Activated T-helper 17 cell treated with anti-CD3 and anti-CD28 coated beads, Interleukin-2, amount 50 U/mL, for 72 hours (primary cell): ENCODE data around the gene ANKS4B. TPM values are rescaled to one million over a fixed set of nuclear protein-coding genes. Genes with fewer than 3 reads are reported as not detected.
"Not testable (repeated sequence)": the region's sequence is repeated elsewhere in the genome, so short reads cannot be mapped to it uniquely, and the experiment has no call there.

Source experiments
- ATAC-seq: fragments of 150-1000 bp; cut with Tn5 transposase; replicated peaks from 2 replicates; pipeline ENCODE4 v1.10.0; 2021; ENCODE audit warnings: mild to moderate bottlenecking, moderate library complexity
- H3K27ac Mint-ChIP-seq: one replicate; pipeline ENCODE4 v1.8.0; 2022; ENCODE audit warnings: mixed read lengths
- H3K27me3 Mint-ChIP-seq: one replicate; pipeline ENCODE4 v1.8.0; 2022; ENCODE audit warnings: mixed read lengths
- H3K36me3 Mint-ChIP-seq: one replicate; pipeline ENCODE4 v1.8.0; 2022; ENCODE audit warnings: low read depth, mild to moderate bottlenecking, mixed read lengths
- H3K4me1 Mint-ChIP-seq: one replicate; pipeline ENCODE4 v1.8.0; 2022; ENCODE audit warnings: mixed read lengths
- H3K4me3 Mint-ChIP-seq: one replicate; pipeline ENCODE4 v1.8.0; 2022; ENCODE audit warnings: mild to moderate bottlenecking, mixed read lengths
- H3K9me3 Mint-ChIP-seq: one replicate; pipeline ENCODE4 v1.8.0; 2022; ENCODE audit warnings: mixed read lengths
- total RNA-seq, 2 donors: library from RNA; stranded (reverse); gene quantifications; one replicate each; pipeline ENCODE4 v1.2.3, GENCODE V29; 2022

Gene ANKS4B
- total RNA-seq, 2 donors from 2014 or later = not detected

GRCh38 chr16:21279501-21279900, 46.0 kb downstream of the ANKS4B start:
- peaks cover 53% of the 10 kb centered on the region for H3K27me3 Mint-ChIP-seq

GRCh38 chr16:21281698-21282389, 48.3 kb downstream of the ANKS4B start:
- H3K27ac Mint-ChIP-seq = no peak overlapping the region
- no peak for ATAC-seq
- no peak overlapping the region for H3K4me3 Mint-ChIP-seq
- no peaks in the 10 kb centered on the region for H3K9me3 Mint-ChIP-seq
- H3K27me3 Mint-ChIP-seq = peaks cover 48% of the 10 kb centered on the region
- H3K36me3 Mint-ChIP-seq = no peaks in the 10 kb centered on the region
- H3K4me1 Mint-ChIP-seq = no peaks in the 10 kb centered on the region

More at GRCh38 chr16:21279501-21279900, 46.0 kb downstream of the ANKS4B start:
- H3K9me3 Mint-ChIP-seq = no peaks in the 10 kb centered on the region
- no peaks in the 10 kb centered on the region for H3K36me3 Mint-ChIP-seq
- no peak overlapping the region for H3K4me3 Mint-ChIP-seq
- no peak overlapping the region for H3K27ac Mint-ChIP-seq
- H3K4me1 Mint-ChIP-seq = no peaks in the 10 kb centered on the region
- ATAC-seq = no peak

- H3K27ac Mint-ChIP-seq = no peak overlapping the region
- H3K4me3 Mint-ChIP-seq = no peak overlapping the region
- no peaks in the 10 kb centered on the region for H3K9me3 Mint-ChIP-seq
- no peaks in the 10 kb centered on the region for H3K4me1 Mint-ChIP-seq
- peaks cover 54% of the 10 kb centered on the region for H3K27me3 Mint-ChIP-seq
- H3K36me3 Mint-ChIP-seq = no peaks in the 10 kb centered on the region
- no peak for ATAC-seq
Observed at GRCh38 chr16:21283521-21284289, 50.2 kb downstream of the ANKS4B start.

- no peak overlapping the region for H3K4me3 Mint-ChIP-seq
- no peaks in the 10 kb centered on the region for H3K36me3 Mint-ChIP-seq
- no peak for ATAC-seq
- no peak overlapping the region for H3K27ac Mint-ChIP-seq
- no peaks in the 10 kb centered on the region for H3K4me1 Mint-ChIP-seq
- peaks cover 50% of the 10 kb centered on the region for H3K27me3 Mint-ChIP-seq
- no peaks in the 10 kb centered on the region for H3K9me3 Mint-ChIP-seq
Observed at GRCh38 chr16:21284414-21284813, 50.9 kb downstream of the ANKS4B start.

- H3K9me3 Mint-ChIP-seq = no peaks in the 10 kb centered on the region
- no peaks in the 10 kb centered on the region for H3K4me1 Mint-ChIP-seq
- H3K27me3 Mint-ChIP-seq = peaks cover 44% of the 10 kb centered on the region
- H3K27ac Mint-ChIP-seq = no peak overlapping the region
- no peak overlapping the region for H3K4me3 Mint-ChIP-seq
- H3K36me3 Mint-ChIP-seq = no peaks in the 10 kb centered on the region
- ATAC-seq = no peak
Observed at GRCh38 chr16:21285314-21285713, 51.8 kb downstream of the ANKS4B start.

- not testable (repeated sequence) for H3K27ac Mint-ChIP-seq, ATAC-seq, H3K4me1 Mint-ChIP-seq, H3K9me3 Mint-ChIP-seq, H3K4me3 Mint-ChIP-seq, H3K36me3 Mint-ChIP-seq
- peaks cover 41% of the 10 kb centered on the region for H3K27me3 Mint-ChIP-seq
Observed at GRCh38 chr16:21289789-21290188, 56.3 kb downstream of the ANKS4B start.

GRCh38 chr16:21300309-21301167, 67.0 kb downstream of the ANKS4B start:
- Mint-ChIP-seq H3K27me3 (peaks cover 14% of the 10 kb centered on the region), H3K36me3 (no peaks in the 10 kb centered on the region), H3K4me3 (peak overlapping the region; percentile 89), H3K9me3 (no peaks in the 10 kb centered on the region), H3K27ac (peak overlapping the region; percentile 16), H3K4me1 (peaks cover 17% of the 10 kb centered on the region)
- peak; percentile 85 for ATAC-seq

GRCh38 chr16:21301168-21301894, 67.8 kb downstream of the ANKS4B start:
- H3K27me3 Mint-ChIP-seq = peaks cover 10% of the 10 kb centered on the region
- H3K36me3 Mint-ChIP-seq = no peaks in the 10 kb centered on the region
- peaks cover 17% of the 10 kb centered on the region for H3K4me1 Mint-ChIP-seq
- H3K9me3 Mint-ChIP-seq = no peaks in the 10 kb centered on the region
- H3K27ac Mint-ChIP-seq = peak overlapping the region; percentile 16
- peak overlapping the region; percentile 89 for H3K4me3 Mint-ChIP-seq
- ATAC-seq = peak; percentile 44

GRCh38 chr16:21301895-21302291, 68.4 kb downstream of the ANKS4B start:
- Mint-ChIP-seq H3K4me3 (peak overlapping the region; percentile 89), H3K4me1 (peaks cover 17% of the 10 kb centered on the region), H3K27ac (no peak overlapping the region), H3K9me3 (no peaks in the 10 kb centered on the region), H3K27me3 (peaks cover 9% of the 10 kb centered on the region), H3K36me3 (no peaks in the 10 kb centered on the region)
- ATAC-seq = no peak

GRCh38 chr16:21302454-21302853, 69.0 kb downstream of the ANKS4B start:
- Mint-ChIP-seq H3K4me3 (peak overlapping the region; percentile 89), H3K9me3 (no peaks in the 10 kb centered on the region), H3K4me1 (peaks cover 17% of the 10 kb centered on the region), H3K27ac (no peak overlapping the region), H3K27me3 (peaks cover 7% of the 10 kb centered on the region), H3K36me3 (no peaks in the 10 kb centered on the region)
- ATAC-seq = no peak

GRCh38 chr16:21302898-21303528, 69.5 kb downstream of the ANKS4B start:
- H3K27me3 Mint-ChIP-seq = peaks cover 7% of the 10 kb centered on the region
- no peaks in the 10 kb centered on the region for H3K9me3 Mint-ChIP-seq
- peak overlapping the region; percentile 89 for H3K4me3 Mint-ChIP-seq
- peak; percentile 47 for ATAC-seq
- no peaks in the 10 kb centered on the region for H3K36me3 Mint-ChIP-seq
- H3K4me1 Mint-ChIP-seq = peaks cover 17% of the 10 kb centered on the region
- no peak overlapping the region for H3K27ac Mint-ChIP-seq
